C4-2B (cell line): Measurements from ENCODE around the gene RMDN3.

Experiments
- H3K27ac ChIP-seq: fragments of 450-650 bp; 2 replicates; pipeline ENCODE4 v1.5.1; 2017
- ZFX ChIP-seq: fragments of 450-650 bp; IDR thresholded peaks from 2 replicates; pipeline ENCODE4 v1.6.1; 2017
- TF ChIP-seq, protein P1 (sequence below): fragments of 450-650 bp; conservative IDR thresholded peaks from 2 replicates; pipeline ENCODE4 v1.5.1; 2017; ENCODE audit warnings: mild to moderate bottlenecking

RMDN3 gene

GRCh38 chr15:40691737-40692136 lies 63.3 kb downstream of the RMDN3 start:
- H3K27ac ChIP-seq: no peak overlapping the region
- TF ChIP-seq ZFX: no peak
- TF ChIP-seq, protein P1, sequence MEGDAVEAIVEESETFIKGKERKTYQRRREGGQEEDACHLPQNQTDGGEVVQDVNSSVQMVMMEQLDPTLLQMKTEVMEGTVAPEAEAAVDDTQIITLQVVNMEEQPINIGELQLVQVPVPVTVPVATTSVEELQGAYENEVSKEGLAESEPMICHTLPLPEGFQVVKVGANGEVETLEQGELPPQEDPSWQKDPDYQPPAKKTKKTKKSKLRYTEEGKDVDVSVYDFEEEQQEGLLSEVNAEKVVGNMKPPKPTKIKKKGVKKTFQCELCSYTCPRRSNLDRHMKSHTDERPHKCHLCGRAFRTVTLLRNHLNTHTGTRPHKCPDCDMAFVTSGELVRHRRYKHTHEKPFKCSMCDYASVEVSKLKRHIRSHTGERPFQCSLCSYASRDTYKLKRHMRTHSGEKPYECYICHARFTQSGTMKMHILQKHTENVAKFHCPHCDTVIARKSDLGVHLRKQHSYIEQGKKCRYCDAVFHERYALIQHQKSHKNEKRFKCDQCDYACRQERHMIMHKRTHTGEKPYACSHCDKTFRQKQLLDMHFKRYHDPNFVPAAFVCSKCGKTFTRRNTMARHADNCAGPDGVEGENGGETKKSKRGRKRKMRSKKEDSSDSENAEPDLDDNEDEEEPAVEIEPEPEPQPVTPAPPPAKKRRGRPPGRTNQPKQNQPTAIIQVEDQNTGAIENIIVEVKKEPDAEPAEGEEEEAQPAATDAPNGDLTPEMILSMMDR: no peak

GRCh38 chr15:40688932-40689799 lies 65.9 kb downstream of the RMDN3 start:
- TF ChIP-seq ZFX: no peak
- TF ChIP-seq, protein P1: no peak
- no peak overlapping the region for H3K27ac ChIP-seq
